ENCODE measurements around the gene ZNF878.

DNA sequence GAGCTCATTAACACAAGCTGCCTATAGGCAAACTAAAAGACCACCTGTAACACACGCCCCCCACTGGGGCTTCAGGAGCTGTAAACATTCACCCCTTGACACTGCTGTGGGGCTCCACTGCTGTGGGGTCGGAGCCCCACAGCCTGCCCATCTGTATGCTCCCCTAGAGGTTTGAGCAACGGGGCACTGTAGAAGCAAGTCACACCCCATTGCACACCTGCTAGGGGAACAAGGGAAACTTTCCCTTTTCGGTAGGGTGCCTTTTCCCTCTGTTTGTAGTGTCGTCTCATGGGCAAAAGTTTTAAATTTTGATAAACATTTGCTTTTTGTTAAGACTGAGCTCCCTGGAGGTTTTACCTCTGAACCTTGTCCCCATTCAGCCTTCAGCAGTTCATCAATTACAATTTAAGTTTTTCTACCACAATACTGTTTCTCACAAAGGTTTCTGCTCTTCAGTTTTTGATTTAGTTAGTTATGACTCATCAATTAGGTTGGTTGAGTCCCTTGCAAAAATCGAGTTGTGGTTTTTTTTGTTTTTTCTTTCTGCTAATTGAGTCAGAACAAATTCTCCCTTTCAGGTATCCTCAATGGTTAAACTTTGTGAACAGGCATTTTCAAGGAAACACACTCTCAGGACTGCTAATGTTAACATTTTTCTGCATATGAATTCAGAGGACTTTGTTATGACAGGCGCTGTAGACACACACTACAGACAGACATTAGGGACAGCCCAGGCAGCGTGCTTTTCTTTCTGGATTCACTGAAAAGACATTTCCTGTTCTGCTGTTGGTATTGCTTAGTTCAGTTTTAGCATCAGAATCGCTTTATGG is 52.4 kb downstream of the ZNF878 start:
- TF ChIP-seq, protein P1, sequence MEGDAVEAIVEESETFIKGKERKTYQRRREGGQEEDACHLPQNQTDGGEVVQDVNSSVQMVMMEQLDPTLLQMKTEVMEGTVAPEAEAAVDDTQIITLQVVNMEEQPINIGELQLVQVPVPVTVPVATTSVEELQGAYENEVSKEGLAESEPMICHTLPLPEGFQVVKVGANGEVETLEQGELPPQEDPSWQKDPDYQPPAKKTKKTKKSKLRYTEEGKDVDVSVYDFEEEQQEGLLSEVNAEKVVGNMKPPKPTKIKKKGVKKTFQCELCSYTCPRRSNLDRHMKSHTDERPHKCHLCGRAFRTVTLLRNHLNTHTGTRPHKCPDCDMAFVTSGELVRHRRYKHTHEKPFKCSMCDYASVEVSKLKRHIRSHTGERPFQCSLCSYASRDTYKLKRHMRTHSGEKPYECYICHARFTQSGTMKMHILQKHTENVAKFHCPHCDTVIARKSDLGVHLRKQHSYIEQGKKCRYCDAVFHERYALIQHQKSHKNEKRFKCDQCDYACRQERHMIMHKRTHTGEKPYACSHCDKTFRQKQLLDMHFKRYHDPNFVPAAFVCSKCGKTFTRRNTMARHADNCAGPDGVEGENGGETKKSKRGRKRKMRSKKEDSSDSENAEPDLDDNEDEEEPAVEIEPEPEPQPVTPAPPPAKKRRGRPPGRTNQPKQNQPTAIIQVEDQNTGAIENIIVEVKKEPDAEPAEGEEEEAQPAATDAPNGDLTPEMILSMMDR (IDR thresholded peaks at IDR 0.05): no peak
- TF ChIP-seq POLR2A (IDR thresholded peaks at IDR 0.05): no peak
